PC-3 (cell line): Measurements from ENCODE around the gene RAET1L.

Experiments
- CTCF ChIP-seq: fragments of 300-600 bp; sonication (generic); conservative IDR thresholded peaks from 2 replicates; pipeline ENCODE4 v1.5.1; 2017; ENCODE audit warnings: antibody characterized with exemption, low read depth, mild to moderate bottlenecking, low read length
- EZH2phosphoT487 ChIP-seq: fragments of 300-600 bp; sonication (generic); IDR thresholded peaks from 2 replicates; pipeline ENCODE4 v1.6.1; 2018; ENCODE audit warnings: mild to moderate bottlenecking, antibody characterized with exemption, low read length, borderline replicate concordance

DNA sequence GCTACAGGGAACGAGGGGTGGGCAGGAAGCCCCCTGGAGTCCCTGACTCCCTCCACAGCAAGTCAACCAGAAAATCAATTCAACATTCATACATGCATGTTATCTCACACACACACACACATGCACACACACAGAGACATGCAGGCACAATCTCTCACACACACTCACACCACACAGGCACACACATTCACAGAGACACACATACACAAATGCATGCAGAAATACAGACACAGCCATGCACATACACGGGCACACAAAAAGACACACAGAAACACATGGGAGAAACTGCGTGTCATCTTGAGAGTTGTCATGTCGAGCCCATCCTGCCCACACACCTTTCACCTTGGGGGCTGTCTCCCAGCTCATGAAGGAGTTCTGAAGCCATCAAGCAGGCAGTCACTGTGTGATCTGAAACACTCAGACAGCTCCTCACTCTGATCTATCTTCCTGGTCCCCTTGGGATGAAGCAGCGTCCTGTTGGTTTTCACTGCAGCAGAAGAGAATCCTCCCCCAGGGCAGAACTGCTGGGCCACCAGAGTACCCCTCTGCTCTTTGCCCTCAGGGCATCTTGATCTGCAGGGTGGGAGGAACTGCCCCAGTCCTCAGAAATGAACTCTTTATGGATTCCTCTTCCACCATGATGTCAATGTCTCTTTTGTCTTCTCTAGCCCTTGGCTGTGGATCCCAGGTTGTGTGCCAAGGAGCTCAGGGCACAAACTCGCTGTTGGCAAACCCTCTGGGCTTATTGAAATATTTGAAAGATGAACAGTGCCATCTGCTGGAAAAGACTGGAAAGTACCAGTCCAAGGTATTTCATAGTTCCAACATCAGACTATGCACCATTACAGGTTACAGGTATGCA, 8.8 kb downstream of the RAET1L start:
- TF ChIP-seq CTCF (peak; percentile 52; the same call in 1 of the 2 replicates), EZH2phosphoT487 (no peak)
